DMS153 treated with DMSO at 0.1 percent for 48 hours (cell line): Measurements from ENCODE around the gene SPATA16.
"Not testable (repeated sequence)": the region's sequence is repeated elsewhere in the genome, so short reads cannot be mapped to it uniquely, and the experiment has no call there.

Experiments
- DNase-seq: peaks from one replicate; lab custom pipeline; 2025; ENCODE audit not compliant: unreplicated experiment; lab: John Stamatoyannopoulos, UW

The SPATA16 gene, protein sequence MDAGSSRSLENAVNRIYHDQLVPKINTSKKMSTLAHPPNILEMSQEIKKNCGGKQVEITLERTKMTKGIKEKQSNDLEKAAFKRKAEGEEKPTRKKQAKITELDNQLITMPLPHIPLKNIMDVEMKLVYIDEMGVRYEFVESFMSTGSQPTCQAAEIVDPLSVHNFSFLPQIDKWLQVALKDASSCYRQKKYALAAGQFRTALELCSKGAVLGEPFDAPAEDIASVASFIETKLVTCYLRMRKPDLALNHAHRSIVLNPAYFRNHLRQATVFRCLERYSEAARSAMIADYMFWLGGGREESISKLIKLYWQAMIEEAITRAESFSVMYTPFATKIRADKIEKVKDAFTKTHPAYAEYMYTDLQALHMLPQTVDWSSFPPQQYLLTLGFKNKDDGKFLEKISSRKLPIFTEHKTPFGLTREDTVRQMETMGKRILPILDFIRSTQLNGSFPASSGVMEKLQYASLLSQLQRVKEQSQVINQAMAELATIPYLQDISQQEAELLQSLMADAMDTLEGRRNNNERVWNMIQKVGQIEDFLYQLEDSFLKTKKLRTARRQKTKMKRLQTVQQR

GRCh38 chr3:173140986-173141385 is at the start of gene SPATA16:
SPATA16 (minus strand) TSS chr3:173141235; CDS start chr3:173117731, 23,504 bp downstream.
- no peak for DNase-seq

DNA sequence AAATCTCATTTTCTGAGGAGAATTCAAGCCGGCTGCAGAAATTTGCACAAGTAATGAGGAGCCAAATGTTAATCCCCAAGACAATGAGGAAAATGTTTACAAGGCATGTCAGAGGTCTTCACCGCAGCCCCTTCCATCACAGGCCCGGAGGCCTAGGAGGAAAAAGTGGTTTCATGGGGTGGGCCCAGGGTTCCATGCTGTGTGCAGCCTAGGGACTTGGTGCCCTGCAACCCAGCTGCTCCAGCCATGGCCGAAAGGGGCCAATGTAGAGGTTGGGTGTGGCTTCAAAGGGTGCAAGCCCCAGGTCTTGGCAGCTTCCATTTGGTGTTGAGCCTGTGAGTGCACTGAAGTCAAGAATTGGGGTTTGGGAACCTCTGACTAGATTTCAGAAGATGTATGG is 42.0 kb upstream of the SPATA16 start:
- not testable (repeated sequence) for DNase-seq

- DNase-seq: no peak
Measured at GRCh38 chr3:173173652-173174051, 32.6 kb upstream of the SPATA16 start.

DNA sequence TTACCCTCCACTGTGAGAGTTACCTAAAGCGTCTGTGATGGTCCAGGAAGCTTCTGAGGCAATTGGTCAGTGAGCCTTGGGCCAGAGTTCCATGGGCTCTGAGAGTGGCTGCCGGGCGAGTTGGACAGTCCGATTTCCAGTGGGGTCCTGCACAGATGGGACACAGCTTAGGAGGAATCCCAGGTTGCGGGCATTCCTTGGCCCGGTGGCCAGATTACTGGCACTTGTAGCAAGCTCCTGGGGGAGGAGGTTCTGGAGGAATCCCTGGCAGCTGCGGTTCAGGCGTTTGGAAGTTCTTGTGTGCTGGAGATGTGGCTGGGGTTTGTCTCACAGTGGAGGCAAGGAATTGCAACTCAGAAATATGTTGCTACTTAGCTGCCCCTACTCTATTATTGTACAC is 18.1 kb upstream of the SPATA16 start:
- DNase-seq: not testable (repeated sequence)

- not testable (repeated sequence) for DNase-seq
Measured at GRCh38 chr3:173156533-173156932, 15.5 kb upstream of the SPATA16 start.

GRCh38 chr3:173153631-173154030 is 12.6 kb upstream of the SPATA16 start:
- DNase-seq: no peak

GRCh38 chr3:173139420-173139819 is 1.6 kb downstream of the SPATA16 start:
- DNase-seq: no peak

GRCh38 chr3:173138026-173138425 is 3.0 kb downstream of the SPATA16 start:
- no peak for DNase-seq

DNA sequence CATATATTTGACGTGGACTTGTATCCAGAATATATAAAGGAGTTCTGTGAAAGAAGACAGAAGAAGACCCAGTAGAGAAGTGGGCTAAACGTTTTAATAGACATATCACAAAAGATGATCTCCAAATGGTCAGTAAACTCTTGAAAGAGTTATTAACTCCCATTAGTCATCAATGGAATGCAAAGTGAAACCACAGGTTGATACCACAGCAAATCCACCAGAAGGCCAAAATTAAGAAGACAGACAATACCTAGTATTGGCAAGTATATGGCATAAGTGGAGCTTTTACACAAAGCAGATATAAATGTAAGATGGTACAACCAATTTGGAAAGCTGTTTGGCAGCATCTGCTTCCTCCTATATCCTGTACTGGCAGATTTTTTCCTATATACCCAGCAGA is 6.0 kb downstream of the SPATA16 start:
- DNase-seq: no peak

DNA sequence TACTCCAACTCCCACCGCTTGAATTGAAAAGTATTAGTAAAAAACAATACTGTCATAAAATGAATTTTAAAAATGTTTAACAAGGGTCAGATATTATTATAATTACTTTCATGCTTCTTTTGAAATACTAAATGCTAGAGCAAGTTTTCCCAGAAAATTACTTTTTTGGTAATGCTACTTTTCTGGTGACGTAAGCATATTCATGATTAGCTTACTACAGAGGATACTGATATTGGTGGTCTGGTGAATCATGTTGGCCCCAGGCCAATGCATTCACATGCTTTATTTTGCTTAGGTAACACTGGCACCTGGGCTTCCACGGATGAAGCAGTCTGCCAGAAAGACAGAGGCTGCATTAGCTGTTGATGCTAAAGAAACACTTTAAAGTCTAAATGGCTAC is 12.4 kb downstream of the SPATA16 start:
- DNase-seq: no peak

DNA sequence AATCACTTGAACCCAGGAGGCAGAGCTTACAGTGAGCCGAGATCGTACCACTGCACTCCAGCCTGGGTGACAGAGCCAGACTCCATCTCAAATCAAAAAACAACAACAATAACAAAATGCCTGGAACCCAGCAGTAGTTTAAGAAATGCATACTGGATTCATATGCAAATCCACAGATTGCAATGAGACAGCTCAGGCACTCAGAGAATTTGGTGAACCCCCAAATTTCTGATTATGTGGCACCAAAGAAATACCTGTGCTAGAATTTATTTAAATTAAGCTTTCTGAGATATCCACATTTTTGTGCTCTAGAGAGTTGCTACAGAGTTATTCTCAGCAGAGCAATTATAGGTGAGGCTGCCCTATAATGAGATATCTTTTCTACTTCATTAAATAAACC is 29.7 kb downstream of the SPATA16 start:
- no peak for DNase-seq

GRCh38 chr3:173109143-173109542 is 31.9 kb downstream of the SPATA16 start:
- no peak for DNase-seq

- DNase-seq: no peak
Measured at GRCh38 chr3:173103469-173103868, 37.6 kb downstream of the SPATA16 start.

GRCh38 chr3:173098959-173099358 is 42.1 kb downstream of the SPATA16 start:
- DNase-seq: no peak

DNA sequence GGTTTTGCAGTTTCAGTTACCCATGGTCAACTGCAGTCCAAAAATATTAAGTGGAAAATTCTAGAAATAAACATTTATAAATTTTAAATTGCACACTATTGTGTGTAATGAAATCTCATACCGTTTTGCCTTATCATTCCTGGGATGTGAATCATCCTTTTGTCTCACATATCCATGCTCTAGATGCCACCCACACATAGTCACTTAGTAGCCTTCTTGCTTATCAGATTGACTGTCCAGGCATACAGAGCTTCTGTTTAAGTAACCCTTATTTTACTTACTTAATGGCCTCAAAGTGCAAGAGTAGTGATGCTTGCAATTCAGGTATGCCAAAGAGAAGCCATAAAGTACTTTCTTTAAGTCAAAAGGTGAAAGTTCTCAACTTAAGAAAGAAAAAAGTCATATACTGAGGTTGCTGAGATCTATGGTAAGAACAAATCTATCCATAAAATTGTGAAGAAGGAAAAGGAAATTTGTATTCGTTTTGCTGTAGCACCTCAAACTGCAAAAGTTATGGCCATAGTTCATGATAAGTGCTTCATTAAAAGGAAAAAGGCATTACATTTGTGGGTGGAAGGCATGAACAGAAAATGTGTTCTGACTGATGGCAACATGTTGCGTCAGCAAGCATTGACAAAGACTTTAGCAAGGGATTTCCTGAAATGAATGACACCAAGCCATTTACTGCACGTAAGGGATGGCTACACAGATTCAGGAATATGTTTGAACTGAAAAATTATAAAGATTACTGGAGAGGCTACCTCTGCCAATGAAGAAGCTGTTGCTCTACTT is 43.8 kb downstream of the SPATA16 start:
- DNase-seq: no peak

DNA sequence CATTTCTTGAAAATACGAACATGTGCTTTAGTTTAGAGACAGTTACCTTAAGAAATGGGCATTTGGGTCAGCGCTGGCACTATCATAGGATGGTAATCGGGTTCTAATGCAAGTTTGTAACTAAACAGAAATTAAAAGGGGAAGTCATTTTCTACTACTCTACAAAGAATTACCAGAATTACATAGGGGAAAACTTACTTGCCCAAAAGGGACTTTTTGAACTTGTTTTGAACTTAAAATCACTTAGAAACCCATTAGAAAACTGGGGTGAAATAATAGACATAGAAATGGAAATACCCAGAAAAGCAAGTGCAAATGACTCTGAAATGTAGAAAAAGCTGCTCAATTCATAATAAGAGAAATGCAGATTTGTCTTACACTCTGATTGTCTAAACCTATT is 44.9 kb downstream of the SPATA16 start:
- DNase-seq: no peak

DNA sequence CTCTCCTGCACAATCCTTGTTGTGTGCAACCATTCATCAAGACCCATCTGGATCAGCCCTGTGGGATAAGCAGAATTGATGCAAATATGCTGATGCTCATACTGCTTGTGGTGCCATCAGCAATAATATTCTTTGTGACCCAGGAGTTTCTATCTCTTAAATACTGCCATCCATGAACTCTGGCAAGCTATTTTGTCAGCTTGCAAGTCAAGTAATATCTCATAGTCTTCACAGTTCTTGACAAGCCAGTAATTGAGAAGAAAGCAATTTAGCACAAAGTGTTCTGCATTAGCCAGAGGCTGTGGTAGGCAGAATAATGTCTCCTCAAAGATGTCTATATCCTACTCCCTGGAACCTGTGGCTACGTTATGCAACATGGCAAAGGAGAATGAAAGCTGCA is 49.0 kb downstream of the SPATA16 start:
- DNase-seq: no peak

DNA sequence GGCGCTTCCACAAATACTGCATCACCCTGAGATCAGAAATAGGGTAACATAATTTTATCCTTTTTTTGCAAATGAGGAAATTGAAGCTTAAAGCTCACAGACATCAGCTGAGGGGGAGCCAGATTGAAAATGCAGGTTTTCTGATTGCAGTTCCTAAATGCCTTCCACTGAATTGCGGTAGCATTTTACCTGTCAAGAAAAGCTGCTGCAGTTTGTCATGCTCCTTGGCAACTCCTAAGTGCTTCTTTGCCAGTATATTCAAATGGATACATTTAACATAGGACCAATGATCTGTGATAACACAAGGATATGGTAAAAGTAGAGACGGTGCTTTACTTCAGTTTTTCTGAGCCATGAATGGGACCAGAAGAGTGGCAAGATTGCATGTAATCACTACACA is 50.5 kb downstream of the SPATA16 start:
- DNase-seq: no peak

DNA sequence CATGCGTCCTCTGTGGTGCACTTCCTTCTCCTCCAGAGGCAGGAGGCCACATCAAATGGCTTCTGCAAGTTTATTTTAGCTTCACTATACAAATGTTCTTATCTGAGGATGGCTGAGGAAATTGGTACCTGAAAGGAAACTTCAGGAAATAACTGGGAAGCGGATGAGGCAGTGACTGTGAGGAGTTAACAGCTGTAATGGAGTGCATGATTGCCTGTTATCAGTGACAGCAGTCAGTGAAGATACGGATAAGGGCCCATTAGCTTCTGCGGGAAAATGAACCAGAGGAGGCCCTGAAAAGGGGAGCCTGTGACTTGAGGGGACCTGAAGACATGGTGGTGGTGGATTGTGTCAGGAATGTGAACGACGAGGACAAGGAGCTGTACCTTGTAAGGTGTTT is 51.8 kb downstream of the SPATA16 start:
- DNase-seq: no peak

DNA sequence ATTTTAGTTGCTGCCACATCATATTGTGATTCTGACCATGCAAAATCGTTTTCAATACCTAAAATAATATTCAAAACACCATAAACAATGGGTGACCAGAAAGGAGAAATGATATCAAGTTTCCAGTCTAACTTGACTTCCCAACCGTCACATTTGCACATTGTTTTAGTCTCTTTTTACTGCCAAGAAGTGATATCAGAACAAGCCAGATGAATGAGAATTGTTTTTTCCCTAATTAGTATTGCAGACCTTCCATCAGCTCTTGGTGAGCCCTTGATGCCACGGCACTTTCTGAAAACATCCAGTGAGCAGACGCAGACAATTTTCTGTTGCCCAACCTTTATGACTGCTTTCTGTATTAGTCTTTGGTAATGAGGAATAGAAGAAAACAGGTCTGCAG is 62.5 kb downstream of the SPATA16 start:
- no peak for DNase-seq

DNA sequence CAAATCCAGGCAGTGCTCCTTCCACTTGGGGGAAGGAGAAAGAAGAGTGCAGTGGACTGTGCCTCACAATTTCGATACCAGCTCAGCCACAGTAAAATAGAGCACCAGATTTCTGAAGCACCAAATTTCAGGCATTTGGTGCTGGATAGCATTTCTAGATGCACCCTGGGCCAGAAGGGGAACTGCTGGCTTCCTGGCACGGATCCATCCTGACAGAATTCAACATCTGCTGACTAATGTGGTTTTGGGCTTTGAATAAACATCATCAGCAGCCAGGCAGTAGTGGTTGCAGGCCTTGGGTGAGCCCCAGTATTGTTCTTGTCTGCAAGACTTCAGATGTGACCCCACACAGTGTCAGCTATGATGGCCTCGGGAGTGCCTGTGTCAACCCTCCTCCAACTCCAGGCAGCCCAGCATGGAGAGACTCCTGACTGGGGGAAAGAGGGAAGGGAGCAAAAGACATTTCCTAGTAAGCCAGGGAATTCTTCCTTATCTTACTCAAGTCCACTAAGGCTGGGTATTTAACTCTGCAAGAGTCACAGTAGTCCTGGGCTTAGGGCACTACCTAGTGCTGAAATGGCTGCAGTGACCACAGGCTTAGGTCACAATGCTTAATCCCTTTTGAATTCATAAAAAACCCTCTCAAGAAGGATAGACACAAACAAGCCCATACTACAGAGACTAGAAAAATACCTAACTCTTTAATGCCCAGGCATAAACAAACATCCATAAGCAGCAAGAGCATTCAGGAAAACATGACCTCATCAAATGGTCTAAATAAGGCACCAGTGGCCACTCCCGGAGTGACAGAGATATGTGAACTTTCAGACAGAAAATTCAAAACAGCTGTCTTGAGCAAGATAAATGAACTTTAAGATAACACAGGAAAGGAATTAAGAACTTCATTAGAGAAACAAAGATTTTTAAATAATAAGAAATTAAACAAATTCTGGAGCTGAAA is 74.7 kb downstream of the SPATA16 start:
- DNase-seq: no peak
